AG04450 (cell line): ENCODE measurements around the gene ECHDC3. TPM values are rescaled to one million over a fixed set of nuclear protein-coding genes. Genes with fewer than 3 reads are reported as not detected.
A peak's percentile ranks its signal among the peaks of the same experiment; 100 is the strongest.

ENCODE experiments used
- CTCF ChIA-PET: fragments of 300-600, 350-600 bp; formaldehyde crosslinking; extraction: SDS; loops from one replicate; lab custom pipeline; 2022; ENCODE audit warnings: antibody characterized with exemption, inconsistent platforms; lab: Charles Lee
- POLR2A ChIA-PET: fragments of 350-600 bp; formaldehyde crosslinking; extraction: SDS; loops from one replicate; lab custom pipeline; 2021; ENCODE audit warnings: antibody characterized with exemption, inconsistent platforms; lab: Yijun Ruan, JAX
- DNase-seq: peaks from one replicate; pipeline ENCODE4 v3.0.0-alpha.2; 2011; ENCODE audit warnings: low read depth, low spot score
- H3K27ac ChIP-seq: one replicate; pipeline ENCODE4 v1.5.1; 2012; ENCODE audit warnings: low read depth, low read length, control low read depth
- H3K27me3 ChIP-seq: one replicate; pipeline ENCODE4 v1.6.0; 2012; ENCODE audit warnings: low read length; ENCODE audit not compliant: control insufficient read depth, insufficient read depth
- H3K4me3 ChIP-seq: 2 replicates; pipeline ENCODE4 v1.5.1; 2011; ENCODE audit warnings: mild to moderate bottlenecking, low read depth, low read length, control low read depth
- H3K9me3 ChIP-seq: 2 replicates; pipeline ENCODE4 v1.5.1; 2012; ENCODE audit warnings: low read length; ENCODE audit not compliant: control insufficient read depth, insufficient read depth
- polyA minus RNA-seq: library from RNA; depleted of rRNA, polyadenylated mRNA; stranded (reverse); fragments of >200 nt; gene quantifications from 2 replicates; pipeline ENCODE4 v1.2.3, GENCODE V29; 2011; rRNA and poly(A)+ RNA removed
- polyA plus RNA-seq: library from polyadenylated mRNA; depleted of rRNA; stranded (reverse); fragments of >200 nt; gene quantifications from 2 replicates; pipeline ENCODE4 v1.2.3, GENCODE V29; 2011; rRNA removed
- TF ChIP-seq, protein P1 (sequence below): IDR thresholded peaks from 2 replicates; pipeline ENCODE4 v1.5.1; 2011; ENCODE audit warnings: low read depth, low read length, control low read depth, inconsistent platforms

The ECHDC3 gene, protein sequence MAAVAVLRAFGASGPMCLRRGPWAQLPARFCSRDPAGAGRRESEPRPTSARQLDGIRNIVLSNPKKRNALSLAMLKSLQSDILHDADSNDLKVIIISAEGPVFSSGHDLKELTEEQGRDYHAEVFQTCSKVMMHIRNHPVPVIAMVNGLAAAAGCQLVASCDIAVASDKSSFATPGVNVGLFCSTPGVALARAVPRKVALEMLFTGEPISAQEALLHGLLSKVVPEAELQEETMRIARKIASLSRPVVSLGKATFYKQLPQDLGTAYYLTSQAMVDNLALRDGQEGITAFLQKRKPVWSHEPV
- polyA plus RNA-seq (1.3 and 1.5 TPM in 2 replicates), polyA minus RNA-seq (1.4 TPM in 2 replicates)

- Histone ChIP-seq H3K27ac (no peak within 1 kb of the TSS), H3K9me3 (peaks cover 11% of the 10 kb centered on the region; the same call in 1 of the 2 replicates), H3K27me3 (peaks cover 2% of the 10 kb centered on the region), H3K4me3 (peak within 1 kb of the TSS; percentile 50)
- CTCF ChIA-PET = no interaction called here
- POLR2A ChIA-PET = no interaction called here
- TF ChIP-seq, protein P1, sequence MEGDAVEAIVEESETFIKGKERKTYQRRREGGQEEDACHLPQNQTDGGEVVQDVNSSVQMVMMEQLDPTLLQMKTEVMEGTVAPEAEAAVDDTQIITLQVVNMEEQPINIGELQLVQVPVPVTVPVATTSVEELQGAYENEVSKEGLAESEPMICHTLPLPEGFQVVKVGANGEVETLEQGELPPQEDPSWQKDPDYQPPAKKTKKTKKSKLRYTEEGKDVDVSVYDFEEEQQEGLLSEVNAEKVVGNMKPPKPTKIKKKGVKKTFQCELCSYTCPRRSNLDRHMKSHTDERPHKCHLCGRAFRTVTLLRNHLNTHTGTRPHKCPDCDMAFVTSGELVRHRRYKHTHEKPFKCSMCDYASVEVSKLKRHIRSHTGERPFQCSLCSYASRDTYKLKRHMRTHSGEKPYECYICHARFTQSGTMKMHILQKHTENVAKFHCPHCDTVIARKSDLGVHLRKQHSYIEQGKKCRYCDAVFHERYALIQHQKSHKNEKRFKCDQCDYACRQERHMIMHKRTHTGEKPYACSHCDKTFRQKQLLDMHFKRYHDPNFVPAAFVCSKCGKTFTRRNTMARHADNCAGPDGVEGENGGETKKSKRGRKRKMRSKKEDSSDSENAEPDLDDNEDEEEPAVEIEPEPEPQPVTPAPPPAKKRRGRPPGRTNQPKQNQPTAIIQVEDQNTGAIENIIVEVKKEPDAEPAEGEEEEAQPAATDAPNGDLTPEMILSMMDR = no peak
- no peak for DNase-seq
Measured at GRCh38 chr10:11742009-11742778, at the start of gene ECHDC3. TSS of gene ECHDC3 (plus strand) at chr10:11742382. CDS start at chr10:11742577, 195 bp downstream.

- no peak overlapping the region for H3K4me3 ChIP-seq
- no peaks in the 10 kb centered on the region for H3K9me3 ChIP-seq
- peaks cover 13% of the 10 kb centered on the region for H3K27me3 ChIP-seq
- TF ChIP-seq, protein P1 = no peak
- no peak for DNase-seq
- ChIA-PET CTCF (no interaction called here), POLR2A (no interaction called here)
- no peak overlapping the region for H3K27ac ChIP-seq
Measured at GRCh38 chr10:11693376-11693775, 48.8 kb upstream of the ECHDC3 start.

- DNase-seq = no peak
- ChIA-PET POLR2A (no interaction called here), CTCF (no interaction called here)
- Histone ChIP-seq H3K27ac (no peak overlapping the region), H3K9me3 (no peaks in the 10 kb centered on the region), H3K4me3 (no peak overlapping the region), H3K27me3 (peaks cover 11% of the 10 kb centered on the region)
- TF ChIP-seq, protein P1 = no peak
Measured at GRCh38 chr10:11695779-11696178, 46.4 kb upstream of the ECHDC3 start.

DNA sequence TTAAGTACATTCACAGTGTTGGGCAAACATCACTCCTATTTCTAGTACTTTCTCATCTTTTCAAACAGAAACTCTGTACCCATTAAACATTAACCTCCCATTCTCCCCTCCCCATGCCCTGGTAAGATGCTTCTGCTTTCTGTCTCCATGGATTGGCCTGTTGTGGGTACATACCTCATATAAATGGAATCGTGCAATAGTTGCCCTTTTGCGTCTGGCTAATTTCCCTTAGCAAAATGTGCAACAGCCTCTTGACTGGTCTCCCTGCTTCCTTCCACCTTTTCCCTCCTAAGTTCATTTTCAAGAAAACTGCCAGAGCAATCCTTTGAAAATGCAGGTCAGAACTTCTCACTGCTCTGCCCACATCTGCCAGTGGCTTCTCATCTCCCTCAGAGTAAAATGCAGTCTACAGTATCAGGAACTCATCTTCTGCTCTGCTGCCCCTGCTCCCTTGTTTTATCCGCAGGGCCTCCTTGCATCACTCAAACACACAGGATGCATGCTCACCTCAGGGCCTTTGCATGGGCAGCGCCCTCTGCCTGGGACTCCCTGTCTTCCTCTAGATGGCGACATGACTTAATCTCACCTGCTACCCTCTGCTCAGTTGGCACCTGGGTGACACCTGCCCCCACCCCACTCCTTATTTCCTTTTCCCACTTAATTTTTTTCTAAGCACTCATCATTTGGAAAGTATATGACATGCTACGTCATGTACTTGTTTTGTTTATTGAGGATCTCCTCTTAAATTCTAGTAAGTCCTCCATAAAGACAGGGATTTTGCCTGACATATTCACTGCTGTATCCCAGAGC lies 44.3 kb upstream of the ECHDC3 start:
- ChIA-PET CTCF (no interaction called here), POLR2A (no interaction called here)
- TF ChIP-seq, protein P1 = no peak
- peaks cover 7% of the 10 kb centered on the region for H3K27me3 ChIP-seq
- no peak overlapping the region for H3K27ac ChIP-seq
- H3K9me3 ChIP-seq = no peaks in the 10 kb centered on the region
- no peak for DNase-seq
- H3K4me3 ChIP-seq = no peak overlapping the region
